Neural progenitor cell (in vitro differentiated cells): Measurements from ENCODE around the gene FAM204A.

ENCODE experiments used
- CTCF ChIP-seq: fragments of 200-600 bp; sonication (generic); IDR thresholded peaks from 2 replicates; pipeline ENCODE4 v1.5.1; 2017; ENCODE audit warnings: antibody characterized with exemption, mild to moderate bottlenecking
- EZH2phosphoT487 ChIP-seq: fragments of 200-600 bp; sonication (generic); IDR thresholded peaks from 2 replicates; pipeline ENCODE4 v1.6.1; 2017; ENCODE audit warnings: antibody characterized with exemption

GRCh38 chr10:118272149-118272721 lies 69.9 kb downstream of the FAM204A start:
- TF ChIP-seq CTCF (no peak), EZH2phosphoT487 (no peak)
